OCI-LY3 (cell line): ENCODE results near the gene NPFF.

Source experiments
- H2AFZ ChIP-seq: fragments of 200-600, 300-600 bp; shearing (Covaris generic); 2 replicates; pipeline ENCODE4 v1.6.0; 2014; ENCODE audit warnings: antibody characterized with exemption, low read depth, low read length
- H3K27ac ChIP-seq: fragments of 200-600, 300-600 bp; sonication (generic); 2 replicates; pipeline ENCODE4 v1.5.1; 2014; ENCODE audit warnings: mild to moderate bottlenecking, low read length, moderate library complexity, mixed read lengths
- H3K27me3 ChIP-seq: fragments of 200-600, 300-600 bp; sonication (generic); 2 replicates; pipeline ENCODE4 v1.6.1; 2014; ENCODE audit warnings: low read depth, low read length, mixed read lengths
- H3K36me3 ChIP-seq: fragments of 200-600, 300-600 bp; sonication (generic); replicated peaks from 2 replicates; pipeline ENCODE3; 2014; ENCODE audit warnings: low read depth, low read length, mixed read lengths
- H3K4me1 ChIP-seq: fragments of 300-600, 200-600 bp; sonication (generic); 2 replicates; pipeline ENCODE4 v1.6.1; 2014; ENCODE audit warnings: low read length, mixed read lengths
- H3K4me2 ChIP-seq: fragments of 200-600, 300-600 bp; sonication (generic); 2 replicates; pipeline ENCODE4 v1.6.1; 2014; ENCODE audit warnings: low read length, mixed read lengths
- H3K4me3 ChIP-seq: fragments of 300-600, 200-600 bp; sonication (generic); 2 replicates; pipeline ENCODE4 v1.5.1; 2014; ENCODE audit warnings: antibody characterized with exemption, mild to moderate bottlenecking, low read length, moderate library complexity
- H3K79me2 ChIP-seq: fragments of 300-600, 200-600 bp; shearing (Covaris generic); 2 replicates; pipeline ENCODE4 v1.6.1; 2014; ENCODE audit warnings: mild to moderate bottlenecking, low read length, mixed read lengths
- H3K9ac ChIP-seq: fragments of 300-600, 200-600 bp; shearing (Covaris generic); 2 replicates; pipeline ENCODE4 v1.6.0; 2014; ENCODE audit warnings: mild to moderate bottlenecking, low read length, moderate library complexity
- H3K9me3 ChIP-seq: fragments of 200-600, 300-600 bp; shearing (Covaris generic); 2 replicates; pipeline ENCODE4 v1.6.1; 2014; ENCODE audit warnings: low read length, mixed read lengths; ENCODE audit not compliant: insufficient read depth
- H4K20me1 ChIP-seq: fragments of 200-600, 300-600 bp; sonication (generic); 2 replicates; pipeline ENCODE4 v1.6.1; 2016; ENCODE audit warnings: low read length, mixed read lengths; ENCODE audit not compliant: insufficient read depth
- EZH2phosphoT487 ChIP-seq: fragments of 200-600 bp; shearing (Covaris generic); IDR thresholded peaks from 2 replicates; pipeline ENCODE4 v1.6.1; 2018; ENCODE audit warnings: antibody characterized with exemption, mixed run types, low read depth
- TF ChIP-seq, protein P1 (sequence below): fragments of 200-600, 300-600 bp; sonication (generic); IDR thresholded peaks from 2 replicates; pipeline ENCODE4 v1.5.1; 2014; ENCODE audit warnings: antibody characterized with exemption, low read length, low read depth

NPFF gene

DNA sequence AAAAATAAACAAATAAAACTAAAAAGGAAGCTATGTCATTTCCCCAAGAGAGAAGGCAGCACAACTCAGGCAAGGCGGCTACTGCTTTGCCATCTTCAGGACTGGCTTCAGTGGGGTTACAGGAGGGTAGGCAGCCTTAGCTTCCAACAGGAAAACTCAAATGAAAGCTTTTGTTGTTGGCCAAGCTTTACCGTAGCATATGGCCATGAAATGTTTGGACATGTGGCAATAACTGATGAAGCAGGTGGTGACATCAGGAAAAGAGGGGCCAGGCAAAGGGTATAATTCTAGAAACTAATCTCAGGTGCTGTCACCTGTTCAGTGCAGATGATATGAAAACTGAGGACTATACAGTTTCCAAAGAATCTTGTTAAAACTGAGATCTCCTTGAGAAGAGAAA lies 22.8 kb upstream of the NPFF start:
- peaks cover 14% of the 10 kb centered on the region for H3K36me3 ChIP-seq

DNA sequence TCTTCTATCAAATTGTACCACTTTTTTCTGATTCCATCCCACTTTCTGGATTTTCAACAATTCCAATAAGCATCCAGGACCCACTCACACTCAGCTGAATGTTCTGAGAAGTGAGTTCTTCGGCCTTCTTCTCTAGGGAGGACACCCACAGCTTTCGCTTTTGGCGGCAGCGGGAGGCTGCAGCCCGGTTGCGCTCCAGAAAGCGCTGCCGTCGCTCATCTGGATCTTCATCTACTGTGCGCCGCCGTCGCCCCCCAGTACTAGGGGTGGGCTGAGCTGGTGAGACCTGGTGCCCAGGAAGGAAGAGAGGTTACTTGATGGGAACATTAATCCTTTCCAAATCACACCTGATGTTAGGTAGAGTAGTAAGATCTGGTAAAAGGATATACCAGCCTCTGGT lies 17.2 kb upstream of the NPFF start:
- Histone ChIP-seq H3K27ac (no peak overlapping the region), H3K79me2 (no peaks in the 10 kb centered on the region)
- TF ChIP-seq, protein P1, sequence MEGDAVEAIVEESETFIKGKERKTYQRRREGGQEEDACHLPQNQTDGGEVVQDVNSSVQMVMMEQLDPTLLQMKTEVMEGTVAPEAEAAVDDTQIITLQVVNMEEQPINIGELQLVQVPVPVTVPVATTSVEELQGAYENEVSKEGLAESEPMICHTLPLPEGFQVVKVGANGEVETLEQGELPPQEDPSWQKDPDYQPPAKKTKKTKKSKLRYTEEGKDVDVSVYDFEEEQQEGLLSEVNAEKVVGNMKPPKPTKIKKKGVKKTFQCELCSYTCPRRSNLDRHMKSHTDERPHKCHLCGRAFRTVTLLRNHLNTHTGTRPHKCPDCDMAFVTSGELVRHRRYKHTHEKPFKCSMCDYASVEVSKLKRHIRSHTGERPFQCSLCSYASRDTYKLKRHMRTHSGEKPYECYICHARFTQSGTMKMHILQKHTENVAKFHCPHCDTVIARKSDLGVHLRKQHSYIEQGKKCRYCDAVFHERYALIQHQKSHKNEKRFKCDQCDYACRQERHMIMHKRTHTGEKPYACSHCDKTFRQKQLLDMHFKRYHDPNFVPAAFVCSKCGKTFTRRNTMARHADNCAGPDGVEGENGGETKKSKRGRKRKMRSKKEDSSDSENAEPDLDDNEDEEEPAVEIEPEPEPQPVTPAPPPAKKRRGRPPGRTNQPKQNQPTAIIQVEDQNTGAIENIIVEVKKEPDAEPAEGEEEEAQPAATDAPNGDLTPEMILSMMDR, result no peak
- TF ChIP-seq EZH2phosphoT487, result no peak

More for the DNA sequence above, 22.8 kb upstream of the NPFF start:
- Histone ChIP-seq H3K79me2 (no peaks in the 10 kb centered on the region), H3K27me3 (no peaks in the 10 kb centered on the region), H4K20me1 (no peaks in the 10 kb centered on the region), H2AFZ (no peak overlapping the region), H3K4me2 (no peak overlapping the region), H3K9ac (no peak overlapping the region), H3K27ac (no peak overlapping the region), H3K4me3 (no peak overlapping the region), H3K9me3 (no peaks in the 10 kb centered on the region), H3K4me1 (no peaks in the 10 kb centered on the region)
- no peak for TF ChIP-seq EZH2phosphoT487
- TF ChIP-seq, protein P1, result no peak

DNA sequence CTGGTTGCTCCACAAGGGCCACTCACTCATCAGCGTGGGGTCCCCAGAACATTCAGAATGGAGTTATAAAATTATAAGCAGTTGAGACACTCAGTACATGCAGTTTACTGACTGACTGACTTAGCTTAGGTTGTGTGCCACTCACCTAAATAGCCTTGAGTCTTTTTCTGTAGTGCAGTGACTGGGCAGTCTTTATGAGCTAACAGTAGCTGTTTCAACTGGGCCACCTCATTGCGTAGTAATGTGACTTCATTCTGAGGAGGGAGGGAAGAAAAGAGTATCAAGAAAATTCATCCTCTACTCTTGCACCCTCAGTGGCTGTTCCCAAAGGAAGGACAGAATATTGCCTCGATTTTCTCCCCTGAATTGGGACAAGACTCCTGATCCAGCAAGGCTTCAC lies 15.8 kb upstream of the NPFF start:
- no peak overlapping the region for H3K4me2 ChIP-seq
- no peak overlapping the region for H2AFZ ChIP-seq
- H3K9ac ChIP-seq, result no peak overlapping the region
- H3K9me3 ChIP-seq, result no peaks in the 10 kb centered on the region
- no peaks in the 10 kb centered on the region for H4K20me1 ChIP-seq
- peaks cover 8% of the 10 kb centered on the region for H3K36me3 ChIP-seq
- H3K4me3 ChIP-seq, result no peak overlapping the region
- no peak overlapping the region for H3K27ac ChIP-seq
- H3K27me3 ChIP-seq, result no peaks in the 10 kb centered on the region
- TF ChIP-seq, protein P1, result no peak
- no peak for TF ChIP-seq EZH2phosphoT487
- H3K4me1 ChIP-seq, result no peaks in the 10 kb centered on the region
- H3K79me2 ChIP-seq, result no peaks in the 10 kb centered on the region

More for the DNA sequence above, 17.2 kb upstream of the NPFF start:
- Histone ChIP-seq H3K36me3 (peaks cover 8% of the 10 kb centered on the region), H3K9ac (no peak overlapping the region), H3K4me3 (no peak overlapping the region), H3K4me2 (no peak overlapping the region), H3K4me1 (no peaks in the 10 kb centered on the region), H4K20me1 (no peaks in the 10 kb centered on the region), H3K27me3 (no peaks in the 10 kb centered on the region), H3K9me3 (no peaks in the 10 kb centered on the region), H2AFZ (no peak overlapping the region)

DNA sequence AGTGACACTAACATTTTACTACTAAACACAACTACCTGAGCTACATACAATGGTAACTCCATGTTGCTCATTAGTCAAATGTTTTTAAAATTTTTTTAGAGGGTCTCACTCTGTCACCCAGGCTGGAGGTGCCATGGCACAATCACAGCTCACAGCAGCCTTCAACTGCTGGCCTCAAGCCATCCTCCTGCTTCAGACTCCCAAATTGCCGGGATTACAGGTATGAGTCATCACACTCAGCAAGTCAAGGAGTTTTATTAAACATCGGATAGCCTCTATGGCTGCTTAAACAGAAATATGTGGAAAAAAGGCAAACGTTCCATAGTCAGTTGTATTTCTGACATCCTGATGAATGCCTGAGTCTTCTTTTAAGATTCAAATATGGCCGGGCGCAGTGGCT lies 11.1 kb upstream of the NPFF start:
- H3K36me3 ChIP-seq, result peaks cover 7% of the 10 kb centered on the region
- no peak overlapping the region for H3K4me2 ChIP-seq
- H3K4me3 ChIP-seq, result no peak overlapping the region
- no peak overlapping the region for H3K9ac ChIP-seq
- H3K9me3 ChIP-seq, result no peaks in the 10 kb centered on the region
- H4K20me1 ChIP-seq, result no peaks in the 10 kb centered on the region
- no peaks in the 10 kb centered on the region for H3K4me1 ChIP-seq
- H3K27me3 ChIP-seq, result no peaks in the 10 kb centered on the region
- no peaks in the 10 kb centered on the region for H3K79me2 ChIP-seq
- TF ChIP-seq, protein P1, result no peak
- TF ChIP-seq EZH2phosphoT487, result no peak
- no peak overlapping the region for H3K27ac ChIP-seq
- H2AFZ ChIP-seq, result no peak overlapping the region
